COLO668 (cell line): ENCODE measurements around the gene SLC26A4.

Source experiments
- DNase-seq: peaks from one replicate; lab custom pipeline; 2025; ENCODE audit not compliant: unreplicated experiment; lab: John Stamatoyannopoulos, UW

Gene SLC26A4

GRCh38 chr7:107659666-107660065 is 962 bp upstream of the SLC26A4 start:
- no peak for DNase-seq

- DNase-seq: peak; percentile 80
Observed at GRCh38 chr7:107661081-107661864, 645 bp downstream of the SLC26A4 start.

- DNase-seq: no peak
Observed at GRCh38 chr7:107661865-107662379, 1.3 kb downstream of the SLC26A4 start.

- no peak for DNase-seq
Observed at GRCh38 chr7:107663196-107663595, 2.6 kb downstream of the SLC26A4 start.

GRCh38 chr7:107666790-107667189 is 6.2 kb downstream of the SLC26A4 start:
- DNase-seq: no peak

GRCh38 chr7:107667341-107667740 is 6.7 kb downstream of the SLC26A4 start:
- DNase-seq: no peak

- no peak for DNase-seq
Observed at GRCh38 chr7:107668296-107668695, 7.7 kb downstream of the SLC26A4 start.

GRCh38 chr7:107672183-107672582 is 11.6 kb downstream of the SLC26A4 start:
- DNase-seq: no peak

- DNase-seq: no peak
Observed at GRCh38 chr7:107676249-107676648, 15.6 kb downstream of the SLC26A4 start.

- no peak for DNase-seq
Observed at GRCh38 chr7:107678110-107678753, 17.6 kb downstream of the SLC26A4 start.

- DNase-seq: no peak
Observed at GRCh38 chr7:107680478-107680877, 19.9 kb downstream of the SLC26A4 start.

- DNase-seq: no peak
Observed at GRCh38 chr7:107682886-107683285, 22.3 kb downstream of the SLC26A4 start.

- DNase-seq: no peak
Observed at GRCh38 chr7:107684287-107684686, 23.7 kb downstream of the SLC26A4 start.

GRCh38 chr7:107684947-107685463 is 24.4 kb downstream of the SLC26A4 start:
- DNase-seq: no peak

- DNase-seq: no peak
Observed at GRCh38 chr7:107686816-107687387, 26.3 kb downstream of the SLC26A4 start.

- DNase-seq: no peak
Observed at GRCh38 chr7:107687656-107688055, 27.0 kb downstream of the SLC26A4 start.

GRCh38 chr7:107689553-107689952 is 28.9 kb downstream of the SLC26A4 start:
- no peak for DNase-seq

GRCh38 chr7:107690084-107690483 is 29.5 kb downstream of the SLC26A4 start:
- no peak for DNase-seq

- no peak for DNase-seq
Observed at GRCh38 chr7:107690611-107691010, 30.0 kb downstream of the SLC26A4 start.

- no peak for DNase-seq
Observed at GRCh38 chr7:107691716-107692115, 31.1 kb downstream of the SLC26A4 start.

GRCh38 chr7:107692501-107692900 is 31.9 kb downstream of the SLC26A4 start:
- DNase-seq: no peak

- no peak for DNase-seq
Observed at GRCh38 chr7:107693396-107693795, 32.8 kb downstream of the SLC26A4 start.
